NCI-H1694 treated with DMSO at 0.1 percent for 48 hours (cell line): ENCODE data around the gene IKZF2.

Experiments used
- DNase-seq: peaks from one replicate; lab custom pipeline; 2025; lab: John Stamatoyannopoulos, UW

IKZF2 gene

GRCh38 chr2:212998626-212999359, 152.6 kb downstream of the IKZF2 start:
- no peak for DNase-seq

- DNase-seq, result no peak
These were observed 153.8 kb downstream of the IKZF2 start for GRCh38 chr2:212997526-212998020.

GRCh38 chr2:212995920-212996319, 155.5 kb downstream of the IKZF2 start:
- DNase-seq, result no peak

- DNase-seq, result no peak
These were observed 156.4 kb downstream of the IKZF2 start for GRCh38 chr2:212994976-212995375.

- no peak for DNase-seq
These were observed 160.3 kb downstream of the IKZF2 start for GRCh38 chr2:212991120-212991519.

DNA sequence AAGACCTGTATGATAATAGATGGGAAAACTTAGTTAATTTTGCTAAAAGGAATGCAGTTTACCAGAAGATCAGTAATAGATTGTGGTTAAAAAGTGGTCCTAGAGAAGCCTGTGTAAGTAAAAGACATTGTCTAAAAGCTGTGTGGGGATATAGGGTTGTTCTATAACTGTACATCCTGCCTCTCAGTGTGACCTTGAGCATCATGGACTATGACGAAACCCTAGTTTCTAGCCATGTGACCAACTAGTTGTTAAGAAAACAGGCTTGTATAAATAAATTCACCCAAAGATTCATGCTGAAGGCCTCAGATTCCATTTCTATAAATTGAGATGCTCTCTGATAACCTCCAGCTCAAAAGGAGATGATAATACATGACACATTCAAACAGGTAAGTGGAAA, 160.7 kb downstream of the IKZF2 start:
- no peak for DNase-seq

DNA sequence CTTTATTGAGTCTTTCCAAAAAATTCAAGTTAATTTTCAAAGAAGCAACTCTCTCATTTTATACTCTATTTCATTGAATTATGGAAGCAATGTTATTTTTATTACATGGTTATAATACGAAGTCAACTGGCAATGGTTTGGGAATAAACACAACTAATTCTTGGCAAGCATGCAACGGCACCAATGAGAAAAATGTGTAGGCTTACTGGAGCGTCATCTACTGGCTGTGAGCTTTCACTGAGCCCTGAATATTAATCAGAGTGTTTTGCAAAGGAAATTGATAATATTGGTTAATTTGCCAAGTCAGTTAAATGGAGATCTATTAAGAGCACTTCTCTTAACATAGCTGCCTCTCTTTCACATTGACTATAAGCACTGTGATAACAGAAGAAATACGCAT, 163.9 kb downstream of the IKZF2 start:
- no peak for DNase-seq

DNA sequence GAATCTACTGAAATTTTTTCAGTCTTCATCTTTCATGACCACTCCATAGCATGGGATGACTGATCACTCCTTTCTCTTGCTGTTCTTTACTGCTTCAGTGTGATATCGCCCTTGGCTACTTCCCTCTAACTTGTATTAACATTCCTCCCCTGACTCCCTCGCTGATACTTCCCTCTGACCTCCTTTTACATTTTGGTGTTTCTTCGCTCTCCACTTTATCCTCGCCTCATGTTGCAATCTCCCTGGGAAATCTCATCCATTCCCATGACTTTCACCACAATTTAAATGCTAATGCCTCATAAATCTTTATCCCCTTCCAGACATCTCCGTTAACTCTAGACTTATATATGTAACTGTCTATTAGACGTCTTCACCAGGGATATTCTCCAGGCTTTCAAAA, 167.3 kb downstream of the IKZF2 start:
- no peak for DNase-seq

DNA sequence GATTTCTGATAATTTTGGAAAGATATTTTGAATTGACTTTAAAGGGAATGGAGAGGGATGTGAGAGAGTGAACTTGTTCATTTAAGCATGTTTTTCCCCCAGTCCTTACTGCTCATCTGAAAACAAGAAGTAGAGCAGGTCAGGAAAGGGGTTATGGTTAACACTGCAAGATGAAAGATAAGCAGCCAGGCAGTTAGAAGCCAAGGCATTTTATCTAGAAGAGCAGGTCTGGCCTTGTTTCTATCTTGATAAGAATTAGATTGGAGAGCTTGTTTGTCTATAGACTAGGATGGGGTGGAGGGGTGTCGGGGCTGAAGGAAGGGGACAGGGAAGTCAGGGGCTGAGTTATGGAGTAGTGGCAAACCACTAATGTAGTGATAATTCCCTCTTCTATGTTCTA, 171.6 kb downstream of the IKZF2 start:
- DNase-seq, result no peak

GRCh38 chr2:212979046-212979612, 172.3 kb downstream of the IKZF2 start:
- DNase-seq, result no peak

DNA sequence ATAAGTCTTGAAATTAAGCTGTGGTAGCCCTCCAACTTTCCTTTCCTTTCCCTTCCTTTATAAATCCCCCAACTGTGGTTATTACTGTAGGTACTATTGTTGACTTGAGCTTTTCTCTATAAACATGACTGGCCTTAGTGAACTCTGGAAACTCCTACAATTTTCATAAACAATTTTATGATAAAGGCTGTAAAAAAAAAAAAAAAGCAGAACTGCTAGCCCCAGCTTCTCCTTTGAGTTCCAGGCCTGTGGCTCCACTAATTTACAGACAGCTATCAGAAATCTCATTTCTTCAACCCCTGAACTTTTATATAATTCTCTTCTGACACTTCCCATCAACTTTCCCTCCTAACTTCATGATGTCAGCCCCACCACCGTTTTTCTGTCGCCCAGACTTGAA, 174.3 kb downstream of the IKZF2 start:
- no peak for DNase-seq

DNA sequence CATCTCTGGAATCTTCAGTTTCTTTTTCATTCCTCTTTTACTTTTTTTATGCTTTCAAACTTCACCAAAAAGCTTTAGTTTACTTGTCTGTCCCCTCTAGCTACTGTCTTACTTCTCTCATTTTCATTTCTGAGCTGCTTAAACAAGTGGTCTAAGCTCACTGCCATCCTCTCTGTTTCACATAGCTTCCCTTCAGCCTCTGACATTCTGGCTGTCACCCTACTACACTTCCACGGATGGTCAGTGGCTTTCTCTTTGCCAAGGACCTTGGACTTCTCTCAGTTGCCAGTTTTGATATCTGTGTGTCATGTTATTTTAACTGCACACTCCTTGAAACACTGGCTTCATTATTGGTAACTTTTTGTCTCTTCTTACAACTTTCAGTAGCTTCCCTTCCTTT, 176.1 kb downstream of the IKZF2 start:
- no peak for DNase-seq

- DNase-seq, result no peak
These were observed 176.7 kb downstream of the IKZF2 start for GRCh38 chr2:212974692-212975091.

GRCh38 chr2:212973347-212973746, 178.1 kb downstream of the IKZF2 start:
- no peak for DNase-seq

DNA sequence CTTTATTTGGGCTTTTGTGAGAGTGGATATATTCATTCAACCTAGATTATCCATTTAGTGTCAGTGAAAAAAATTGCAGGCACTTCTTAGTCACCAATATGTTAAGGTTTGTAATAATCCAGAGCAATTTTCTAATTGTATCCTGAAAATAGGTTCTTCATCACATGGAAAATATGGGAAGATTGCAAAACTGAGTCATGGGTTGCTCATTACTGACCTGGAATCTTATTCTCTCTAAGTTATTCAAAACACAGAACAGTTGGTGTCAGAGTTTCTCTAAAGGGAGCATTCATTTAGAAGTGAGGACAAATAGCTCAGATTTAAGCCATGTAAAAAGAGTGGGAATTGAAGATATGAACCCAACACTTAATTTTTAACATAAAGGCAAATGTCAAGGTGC, 181.3 kb downstream of the IKZF2 start:
- no peak for DNase-seq

- DNase-seq, result no peak
These were observed 182.9 kb downstream of the IKZF2 start for GRCh38 chr2:212968284-212969081.

- no peak for DNase-seq
These were observed 184.5 kb downstream of the IKZF2 start for GRCh38 chr2:212966884-212967283.

DNA sequence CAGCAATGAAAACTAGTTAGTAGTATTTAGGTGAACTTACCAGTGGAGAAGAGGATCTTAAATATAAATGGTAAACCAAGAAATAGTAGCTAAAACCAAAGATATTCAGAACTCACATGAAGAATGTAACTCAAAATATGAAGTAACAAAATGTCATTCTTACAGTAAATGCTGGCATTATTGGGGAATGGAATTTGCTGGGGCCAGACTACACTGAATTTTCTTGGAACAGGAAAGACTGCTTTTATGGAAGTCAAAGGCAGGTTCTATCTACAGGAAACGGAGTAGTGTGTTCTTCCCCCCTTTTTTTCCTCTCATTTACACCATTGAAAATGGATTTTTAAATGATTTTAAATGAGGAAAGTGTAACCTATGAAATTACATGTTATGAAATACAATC, 188.7 kb downstream of the IKZF2 start:
- DNase-seq, result no peak

DNA sequence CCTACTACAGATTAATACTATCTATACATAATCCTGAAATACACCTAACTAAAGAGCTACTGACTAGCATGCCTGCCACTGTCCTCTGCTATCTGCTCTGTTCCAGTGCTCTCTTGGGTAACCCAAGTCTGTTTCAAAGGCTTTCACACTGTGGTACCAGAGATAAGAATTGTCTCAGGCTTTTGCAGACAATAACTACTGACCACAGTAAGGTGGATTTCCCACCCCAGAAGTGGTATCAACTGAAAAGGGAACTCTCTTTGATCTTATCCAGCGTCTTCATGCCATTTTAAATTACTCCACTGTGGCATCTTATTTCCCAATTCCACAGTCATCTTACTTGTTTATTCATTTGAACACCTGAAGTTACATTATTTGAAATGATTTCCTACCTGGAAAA, 190.2 kb downstream of the IKZF2 start:
- no peak for DNase-seq

- no peak for DNase-seq
These were observed 191.1 kb downstream of the IKZF2 start for GRCh38 chr2:212960336-212960735.

- no peak for DNase-seq
These were observed 191.8 kb downstream of the IKZF2 start for GRCh38 chr2:212959471-212960117.

GRCh38 chr2:212958757-212959295, 192.6 kb downstream of the IKZF2 start:
- no peak for DNase-seq
